ENCODE measurements around the gene RPTOR.

Gene RPTOR

GRCh38 chr17:80830020-80830780, 285.6 kb downstream of the RPTOR start:
- no peak for FAIRE-seq
- no peak for DNase-seq (ENCODE audit: insufficient read length, low spot score)
- TF ChIP-seq CTCF (IDR thresholded peaks at IDR 0.05; ENCODE audit: insufficient read depth, missing control alignments), result no peak

- DNase-seq (ENCODE audit: insufficient read length, low spot score), result no peak
- no peak for TF ChIP-seq CTCF (IDR thresholded peaks at IDR 0.05; ENCODE audit: insufficient read depth, missing control alignments)
- FAIRE-seq, result no peak
Measured at GRCh38 chr17:80831491-80831890, 286.9 kb downstream of the RPTOR start.

- FAIRE-seq (no peak), DNase-seq (ENCODE audit: insufficient read length, low spot score) (peak; percentile 64)
- TF ChIP-seq CTCF (IDR thresholded peaks at IDR 0.05; ENCODE audit: insufficient read depth, missing control alignments), result no peak
Measured at GRCh38 chr17:80832266-80832676, 287.6 kb downstream of the RPTOR start.

- FAIRE-seq (peak; percentile 80), DNase-seq (ENCODE audit: insufficient read length, low spot score) (peak; percentile 90)
- TF ChIP-seq CTCF (IDR thresholded peaks at IDR 0.05; ENCODE audit: insufficient read depth, missing control alignments), result no peak
Measured at GRCh38 chr17:80832888-80833583, 288.4 kb downstream of the RPTOR start.

DNA sequence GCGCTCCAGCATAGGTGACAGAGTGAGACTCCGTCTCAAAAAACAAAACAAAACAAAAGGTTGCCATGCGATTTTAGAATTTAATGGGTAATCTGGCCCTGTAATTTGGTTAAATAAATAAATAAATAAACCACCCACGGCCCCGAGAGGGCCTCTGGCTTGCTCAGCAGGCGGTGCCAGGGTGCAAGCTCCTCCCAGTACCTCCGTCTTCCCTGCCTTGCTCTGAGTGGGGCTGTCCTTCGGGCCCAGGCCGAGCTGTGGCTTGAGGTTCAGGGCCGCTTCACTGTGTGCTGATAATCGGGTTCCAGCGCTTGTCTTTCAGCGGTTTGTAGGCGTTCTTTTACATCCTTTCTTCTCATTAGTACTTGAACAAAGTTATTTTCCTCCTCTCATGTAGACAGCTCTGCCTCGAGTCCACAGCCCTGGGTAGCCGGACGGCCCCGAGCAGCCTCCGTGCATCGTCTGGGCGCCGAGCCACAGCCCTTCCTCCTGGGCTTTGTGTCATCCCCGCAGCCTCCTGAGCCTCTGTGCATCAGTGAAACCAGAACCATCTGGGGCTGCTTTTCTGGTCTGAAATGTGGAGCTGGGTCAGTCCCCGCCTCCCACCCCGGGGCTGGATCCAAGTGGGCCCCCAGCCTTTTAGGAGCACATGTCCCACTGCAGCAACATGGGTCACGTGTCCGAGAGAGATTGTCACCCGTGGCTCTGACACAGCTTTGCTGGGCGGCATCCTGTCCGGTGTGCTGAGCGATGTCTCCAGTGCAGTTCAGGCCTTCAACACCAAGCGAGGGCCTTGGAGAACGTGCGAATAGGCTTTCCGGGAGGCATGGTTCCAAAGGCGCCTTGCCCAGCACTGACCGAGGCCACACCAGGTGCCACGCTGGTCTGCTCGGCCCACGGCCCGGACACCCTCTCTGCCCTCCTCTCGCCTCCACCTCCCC, 289.6 kb downstream of the RPTOR start:
- DNase-seq (ENCODE audit: insufficient read length, low spot score), result no peak
- FAIRE-seq, result no peak
- TF ChIP-seq CTCF (IDR thresholded peaks at IDR 0.05; ENCODE audit: insufficient read depth, missing control alignments), result no peak

GRCh38 chr17:80834893-80835275, 290.2 kb downstream of the RPTOR start:
- FAIRE-seq (peak; percentile 32), DNase-seq (ENCODE audit: insufficient read length, low spot score) (peak; percentile 65)
- no peak for TF ChIP-seq CTCF (IDR thresholded peaks at IDR 0.05; ENCODE audit: insufficient read depth, missing control alignments)
